ENCODE results near the gene MYT1.

The MYT1 gene

GRCh38 chr20:64253443-64253842 lies 89.2 kb downstream of the MYT1 start:
- no peak for DNase-seq

GRCh38 chr20:64254156-64254555 lies 89.9 kb downstream of the MYT1 start:
- no peak for DNase-seq

GRCh38 chr20:64254571-64255360 lies 90.5 kb downstream of the MYT1 start:
- no peak for DNase-seq

- DNase-seq: peak; percentile 90
Measured at GRCh38 chr20:64255361-64256281, 91.4 kb downstream of the MYT1 start, which contains the start of gene PCMTD2. PCMTD2 (plus strand) TSS chr20:64255748; CDS start chr20:64259966, 4,218 bp downstream.

GRCh38 chr20:64256282-64256935 lies 92.2 kb downstream of the MYT1 start:
- no peak for DNase-seq

GRCh38 chr20:64257107-64257757 lies 93.0 kb downstream of the MYT1 start:
- no peak for DNase-seq

- DNase-seq: no peak
Measured at GRCh38 chr20:64258071-64258823, 94.0 kb downstream of the MYT1 start.

GRCh38 chr20:64260239-64260638 lies 96.0 kb downstream of the MYT1 start:
- DNase-seq: no peak

GRCh38 chr20:64261138-64261537 lies 96.9 kb downstream of the MYT1 start:
- no peak for DNase-seq

GRCh38 chr20:64264091-64264490 lies 99.8 kb downstream of the MYT1 start:
- no peak for DNase-seq

GRCh38 chr20:64265201-64265600 lies 100.9 kb downstream of the MYT1 start:
- no peak for DNase-seq

- no peak for DNase-seq
Measured at GRCh38 chr20:64266988-64267387, 102.7 kb downstream of the MYT1 start.

GRCh38 chr20:64268174-64268573 lies 103.9 kb downstream of the MYT1 start:
- no peak for DNase-seq

- no peak for DNase-seq
Measured at GRCh38 chr20:64269604-64270411, 105.6 kb downstream of the MYT1 start.

- DNase-seq: no peak
Measured at GRCh38 chr20:64271636-64272035, 107.4 kb downstream of the MYT1 start.

- DNase-seq: no peak
Measured at GRCh38 chr20:64273109-64273508, 108.9 kb downstream of the MYT1 start.

GRCh38 chr20:64276817-64277216 lies 112.6 kb downstream of the MYT1 start:
- DNase-seq: no peak

GRCh38 chr20:64277571-64278316 lies 113.5 kb downstream of the MYT1 start:
- DNase-seq: no peak

- DNase-seq: no peak
Measured at GRCh38 chr20:64278317-64278681, 114.0 kb downstream of the MYT1 start.

GRCh38 chr20:64279826-64280459 lies 115.7 kb downstream of the MYT1 start:
- no peak for DNase-seq

Data from NCI-H345 (cell line).